HG03280 (cell line): Measurements from ENCODE around the gene NRG3.
"Not testable (repeated sequence)": the region's sequence is repeated elsewhere in the genome, so short reads cannot be mapped to it uniquely, and the experiment has no call there.

ENCODE experiments used
- ATAC-seq: cut with Tn5 transposase; IDR thresholded peaks from one replicate; pipeline ENCODE4 v1.9.1; 2021; ENCODE audit warnings: mild to moderate bottlenecking, moderate library complexity; ENCODE audit not compliant: unreplicated experiment

NRG3 gene

DNA sequence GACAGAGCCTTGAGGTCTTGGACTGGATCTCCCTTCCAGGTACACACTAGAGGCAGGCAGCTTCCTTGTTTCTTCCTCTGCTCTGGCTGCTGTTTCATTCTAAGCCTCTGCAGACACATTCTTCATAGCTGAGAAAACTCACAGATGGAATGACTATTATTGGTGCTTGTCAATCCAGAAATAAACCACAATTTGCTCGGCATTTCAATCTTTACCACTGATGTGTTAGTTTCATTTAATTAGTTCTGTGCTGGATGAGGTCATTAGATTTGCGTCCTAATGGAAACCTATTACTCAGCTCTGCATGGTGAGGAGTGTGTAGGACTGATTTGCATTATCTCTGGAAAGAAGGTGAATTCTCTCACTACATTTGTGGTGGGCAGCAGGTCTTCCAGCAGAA, 392.5 kb downstream of the NRG3 start:
- ATAC-seq = no peak

GRCh38 chr10:82267960-82268359, 393.0 kb downstream of the NRG3 start:
- no peak for ATAC-seq

- no peak for ATAC-seq
These were observed 402.6 kb downstream of the NRG3 start for GRCh38 chr10:82277591-82277990.

DNA sequence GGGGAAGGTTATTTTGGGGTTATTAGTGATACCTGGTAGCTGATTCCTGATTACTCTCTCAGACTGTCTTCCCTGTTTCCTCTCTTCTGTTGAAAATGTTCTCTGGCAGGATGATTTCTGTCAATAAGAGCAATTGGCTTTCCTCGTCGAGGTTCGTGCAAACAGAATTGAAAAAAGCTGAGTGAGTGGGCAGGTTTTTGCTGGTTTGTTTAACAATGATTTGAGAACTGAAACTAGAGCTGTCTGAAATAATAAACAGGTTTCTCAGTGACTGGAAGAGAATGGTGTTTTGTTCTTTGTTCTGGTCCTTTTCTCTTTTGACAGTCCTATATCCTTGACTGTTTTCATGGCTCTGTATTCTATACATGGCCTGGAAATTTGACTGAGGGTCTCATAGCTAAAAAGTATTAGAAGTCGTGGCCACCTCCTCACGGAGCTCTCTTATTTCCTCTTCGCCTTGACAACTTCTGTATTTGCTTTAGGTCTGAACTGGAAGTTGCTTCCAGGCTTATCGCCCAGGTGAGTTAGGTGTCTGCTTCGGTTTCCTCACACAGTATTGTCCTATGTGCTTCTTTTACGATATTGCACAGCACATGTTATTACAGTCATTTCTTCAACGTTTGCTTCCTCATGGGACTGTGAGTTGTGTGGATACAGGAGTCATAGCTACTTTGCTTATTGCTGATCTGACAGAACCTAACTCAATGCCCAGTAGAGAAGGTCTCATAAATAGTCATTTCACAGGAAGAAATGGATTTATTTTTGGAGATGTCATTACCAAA, 403.6 kb downstream of the NRG3 start:
- no peak for ATAC-seq

- ATAC-seq = no peak
These were observed 407.9 kb downstream of the NRG3 start for GRCh38 chr10:82282782-82283456.

GRCh38 chr10:82284180-82284579, 409.2 kb downstream of the NRG3 start:
- no peak for ATAC-seq

- no peak for ATAC-seq
These were observed 413.5 kb downstream of the NRG3 start for GRCh38 chr10:82288461-82288881.

DNA sequence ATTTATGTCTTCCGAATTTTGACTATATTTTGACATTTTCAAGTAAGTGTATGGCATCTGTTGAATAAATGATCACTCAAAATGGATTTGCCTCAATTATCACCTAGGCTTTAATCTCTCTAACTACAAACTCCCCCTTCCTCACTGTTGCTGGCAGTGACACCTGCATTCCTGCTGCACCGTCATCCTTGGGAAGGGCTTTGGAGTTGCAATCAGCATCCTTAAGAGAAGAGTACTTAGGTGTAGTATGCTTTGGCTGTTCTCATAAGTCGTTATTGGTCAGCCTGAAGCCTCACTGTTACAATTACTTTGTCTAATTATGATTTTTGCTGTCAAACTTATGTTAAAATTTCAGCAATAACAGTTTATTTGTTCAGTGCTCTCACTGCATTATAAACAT, 415.0 kb downstream of the NRG3 start:
- ATAC-seq = no peak

- ATAC-seq = no peak
These were observed 419.9 kb downstream of the NRG3 start for GRCh38 chr10:82294874-82295378.

- ATAC-seq = no peak
These were observed 433.6 kb downstream of the NRG3 start for GRCh38 chr10:82308641-82309040.

- no peak for ATAC-seq
These were observed 435.8 kb downstream of the NRG3 start for GRCh38 chr10:82310839-82311238.

- no peak for ATAC-seq
These were observed 438.4 kb downstream of the NRG3 start for GRCh38 chr10:82313401-82313800.

- ATAC-seq = no peak
These were observed 443.5 kb downstream of the NRG3 start for GRCh38 chr10:82318534-82318933.

GRCh38 chr10:82319074-82319473, 444.1 kb downstream of the NRG3 start:
- no peak for ATAC-seq

GRCh38 chr10:82319562-82319961, 444.6 kb downstream of the NRG3 start:
- ATAC-seq = no peak

- ATAC-seq = no peak
These were observed 446.7 kb downstream of the NRG3 start for GRCh38 chr10:82321724-82322123.

DNA sequence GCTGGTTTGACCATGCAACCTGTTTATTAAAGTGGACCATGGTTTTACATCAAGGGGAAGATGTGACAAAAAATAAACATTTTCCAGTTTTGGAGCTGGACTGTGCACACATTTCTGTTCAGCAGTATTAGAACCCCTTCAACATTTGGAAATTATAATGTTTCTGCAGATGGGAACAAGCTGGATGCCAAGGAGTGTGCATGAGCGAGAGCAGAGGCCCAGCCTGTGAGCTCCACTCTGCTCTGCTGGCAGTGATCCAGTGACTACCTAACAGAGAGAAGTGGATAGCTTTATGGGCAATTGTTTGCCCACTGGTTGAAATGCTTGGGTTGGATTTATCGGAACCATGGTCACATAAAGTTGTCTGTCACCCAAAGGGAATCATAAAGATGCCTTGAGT, 456.7 kb downstream of the NRG3 start:
- no peak for ATAC-seq

DNA sequence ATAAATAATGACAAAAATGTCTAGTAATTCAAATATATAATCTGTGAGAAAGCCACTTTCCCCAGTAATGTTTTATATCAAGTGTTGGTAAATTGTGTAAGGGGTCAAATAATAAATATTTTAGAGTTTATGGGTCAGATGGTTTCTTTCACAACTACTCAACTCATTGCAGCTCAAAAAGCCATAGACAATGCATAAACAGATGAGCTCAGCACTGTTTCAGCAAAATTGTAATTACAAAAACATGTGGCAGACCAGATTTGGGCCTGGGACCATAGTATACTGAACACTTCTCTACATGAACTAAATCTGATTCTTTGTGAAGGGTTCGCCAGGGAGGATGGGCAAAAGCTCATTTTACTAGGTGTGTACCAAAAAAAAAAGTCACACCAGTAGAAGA, 460.8 kb downstream of the NRG3 start:
- ATAC-seq = no peak

DNA sequence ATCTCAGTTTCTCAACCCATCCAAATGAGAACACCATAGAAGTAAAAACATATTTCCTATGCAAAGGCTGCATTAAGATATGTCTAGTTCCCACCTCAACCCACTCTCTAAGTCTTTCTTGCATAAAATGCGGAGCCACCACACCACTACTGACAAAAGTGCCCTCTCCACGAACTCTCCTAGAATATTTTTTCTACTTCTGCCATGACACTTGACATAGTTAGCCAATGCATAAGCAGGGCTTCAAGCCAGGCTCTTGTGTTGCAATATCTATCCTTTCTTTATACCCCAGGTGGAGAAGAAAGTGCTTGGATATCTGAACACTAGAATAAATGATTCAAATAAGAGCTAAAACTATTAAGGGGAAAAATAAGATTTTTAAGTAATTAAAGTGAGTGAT, 465.2 kb downstream of the NRG3 start:
- no peak for ATAC-seq

DNA sequence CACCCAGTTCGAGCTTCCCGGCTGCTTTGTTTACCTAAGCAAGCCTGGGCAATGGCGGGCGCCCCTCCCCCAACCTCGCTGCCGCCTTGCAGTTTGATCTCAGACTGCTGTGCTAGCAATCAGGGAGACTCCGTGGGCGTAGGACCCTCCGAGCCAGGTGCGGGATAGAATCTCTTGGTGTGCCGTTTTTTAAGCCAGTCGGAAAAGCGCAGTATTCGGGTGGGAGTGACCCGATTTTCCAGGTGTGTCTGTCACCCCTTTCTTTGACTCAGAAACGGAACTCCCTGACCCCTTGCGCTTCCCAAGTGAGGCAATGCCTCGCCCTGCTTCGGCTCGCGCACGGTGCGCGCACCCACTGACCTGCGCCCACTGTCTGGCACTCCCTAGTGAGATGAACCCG, 474.6 kb downstream of the NRG3 start:
- not testable (repeated sequence) for ATAC-seq

GRCh38 chr10:82353381-82353780, 478.4 kb downstream of the NRG3 start:
- ATAC-seq = no peak

GRCh38 chr10:82358486-82359099, 483.6 kb downstream of the NRG3 start:
- ATAC-seq = no peak
